Activated T-cell treated with anti-CD3 and anti-CD28 coated beads for 1 hour (primary cell): Measurements from ENCODE around the gene KRT75.

ENCODE experiments used
- DNase-seq: peaks from one replicate; pipeline ENCODE4 v3.0.0-alpha.2; 2020; ENCODE audit warnings: low read depth

Gene KRT75

DNA sequence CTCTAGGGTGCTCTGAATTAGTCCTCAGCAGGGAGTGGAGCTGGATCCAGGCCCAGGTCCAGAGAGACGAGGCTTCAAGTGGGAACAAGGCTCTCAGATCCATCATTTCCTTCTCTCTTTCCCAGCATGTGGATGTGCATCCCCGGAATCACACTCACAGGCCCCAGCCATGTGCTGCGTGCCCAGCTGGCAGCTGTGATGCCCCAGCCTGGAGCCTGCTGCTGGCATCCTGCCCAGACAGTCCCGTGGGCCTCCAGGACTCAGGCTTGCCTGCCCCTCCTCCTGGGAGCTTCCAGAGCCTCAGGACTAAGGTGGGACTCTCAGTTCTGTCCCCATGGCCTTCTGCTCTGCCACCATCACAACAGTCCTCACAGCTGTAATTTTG lies 42.6 kb downstream of the KRT75 start:
- no peak for DNase-seq

DNA sequence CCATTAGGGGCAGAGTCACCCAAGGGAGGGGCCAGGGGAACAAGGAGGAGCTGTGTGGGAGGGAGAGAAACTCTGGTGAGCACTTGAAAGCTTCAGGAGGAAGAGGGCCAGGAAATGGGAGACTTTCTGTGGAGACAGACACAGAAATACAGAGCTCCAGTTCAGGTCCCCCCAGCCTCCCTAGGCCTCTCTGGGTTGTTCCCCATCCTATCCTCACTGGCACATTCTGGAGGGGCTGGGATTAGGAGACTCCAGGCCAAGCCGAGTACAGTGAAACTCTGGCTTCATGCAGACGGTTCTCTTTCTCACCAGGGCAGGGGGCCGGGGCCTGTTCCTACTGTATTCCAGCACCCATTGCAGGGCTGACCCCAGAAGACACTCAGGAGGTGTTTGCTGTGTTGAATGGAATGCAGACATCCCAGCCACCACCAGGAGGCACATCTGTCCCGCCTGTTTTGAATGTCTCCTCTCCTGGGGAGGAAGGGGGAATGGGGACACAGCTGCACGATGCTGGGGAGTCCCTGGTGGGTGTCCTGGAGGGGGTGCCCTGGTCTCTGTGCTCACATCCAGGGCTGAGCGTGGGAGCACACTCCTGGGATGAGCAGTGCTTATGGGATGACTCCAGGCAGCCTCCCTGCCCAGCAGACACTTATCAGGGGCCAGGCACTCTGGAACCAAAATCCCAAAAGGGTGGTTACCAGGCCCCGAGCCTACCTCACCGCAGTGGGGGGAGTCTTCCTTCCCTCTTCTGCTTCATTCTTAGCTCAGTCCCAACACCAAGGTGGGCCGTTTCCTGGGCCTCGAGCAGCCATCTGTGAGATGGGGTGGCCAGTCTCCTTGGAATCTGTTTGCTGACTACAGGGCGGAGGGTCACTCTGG lies 43.2 kb downstream of the KRT75 start:
- no peak for DNase-seq

DNA sequence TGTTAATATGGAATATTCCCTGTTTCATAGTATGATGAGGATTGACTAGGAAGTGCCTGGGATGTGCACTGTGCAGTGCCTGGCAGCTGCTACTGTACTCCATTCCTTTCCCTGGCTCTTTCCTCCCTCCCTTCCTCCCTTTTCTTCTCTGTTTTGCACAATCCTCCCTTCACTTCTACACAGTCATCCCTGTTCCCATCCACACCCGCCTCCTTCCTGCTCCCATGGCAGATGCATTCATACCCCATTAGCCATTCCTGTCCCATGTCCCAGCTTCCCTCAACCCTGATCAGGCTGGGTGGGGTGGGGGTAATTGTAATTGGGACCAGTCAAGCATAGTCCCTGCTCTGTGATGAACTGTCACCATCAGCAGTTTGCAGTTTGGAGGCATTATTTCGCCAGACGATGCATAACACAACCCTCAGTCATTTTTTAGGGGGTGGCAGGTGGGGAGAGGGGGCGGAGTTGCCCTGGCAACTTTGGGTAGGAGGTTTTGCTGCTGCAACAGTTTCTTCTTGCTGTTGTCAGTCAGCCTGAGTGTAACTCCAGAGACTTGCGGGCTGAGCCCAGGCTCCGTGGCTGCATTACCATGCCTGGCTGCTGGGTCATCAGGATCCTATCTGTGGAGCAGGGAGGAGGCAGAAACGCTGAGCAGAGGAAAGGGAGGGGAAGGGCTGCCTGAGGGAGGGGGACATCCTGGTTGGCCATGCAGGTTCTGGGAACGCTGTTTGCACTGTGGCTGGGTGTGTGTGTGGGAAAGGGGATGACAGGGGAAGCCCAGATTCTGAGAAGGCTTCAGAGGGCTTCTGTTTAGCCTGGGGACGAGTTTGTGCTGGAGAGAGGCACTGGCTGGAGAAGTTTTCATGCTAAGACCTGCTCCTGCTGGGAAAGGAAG lies 44.6 kb downstream of the KRT75 start:
- DNase-seq, result no peak

DNA sequence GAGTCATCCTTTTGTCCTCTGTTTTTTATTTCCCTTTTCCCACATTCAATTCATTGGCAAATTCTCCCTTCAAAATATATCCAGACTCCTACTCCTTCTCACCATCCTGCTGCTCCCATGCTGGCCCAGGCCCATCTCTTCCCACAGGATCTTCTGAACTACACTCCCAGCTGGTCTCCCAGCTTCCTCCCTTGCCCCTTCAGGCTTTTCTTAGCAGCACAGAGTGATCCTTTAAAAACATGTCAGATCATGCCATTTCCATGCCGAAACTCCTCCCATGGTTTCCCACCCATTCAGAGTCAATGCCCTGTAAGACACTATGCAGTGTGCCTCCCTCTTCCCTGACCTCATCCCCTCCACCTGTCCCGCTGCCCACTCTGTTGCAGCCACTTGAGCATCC lies 46.3 kb downstream of the KRT75 start:
- DNase-seq, result no peak

DNA sequence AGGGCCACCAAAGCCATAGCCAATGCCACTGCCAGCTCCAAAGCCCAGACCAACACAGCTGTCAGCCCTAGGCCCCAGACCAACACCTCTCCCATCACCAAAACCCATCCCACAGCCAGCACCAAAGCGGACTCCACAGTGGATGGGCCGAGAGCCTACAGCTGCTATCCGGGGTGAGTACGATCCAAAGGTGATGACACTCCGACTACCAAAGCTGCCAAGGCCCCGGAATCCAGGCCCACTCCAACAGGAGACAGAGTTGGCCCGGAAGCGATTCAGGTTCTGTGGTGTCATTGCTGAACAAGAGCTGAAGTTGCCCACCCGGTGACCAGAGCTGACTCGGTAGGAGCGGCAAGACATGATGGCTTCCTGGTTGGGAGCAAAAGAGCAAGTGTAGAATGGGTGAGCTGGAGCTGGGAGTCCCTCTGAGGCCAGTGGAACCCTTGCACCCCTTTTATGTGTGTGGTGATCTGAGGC lies 48.9 kb downstream of the KRT75 start, which contains the start of gene KRT84:
KRT84 (minus strand) TSS at position 427 of the 477 bp plus-strand sequence; CDS start at position 360, 67 bp downstream.
- no peak for DNase-seq

DNA sequence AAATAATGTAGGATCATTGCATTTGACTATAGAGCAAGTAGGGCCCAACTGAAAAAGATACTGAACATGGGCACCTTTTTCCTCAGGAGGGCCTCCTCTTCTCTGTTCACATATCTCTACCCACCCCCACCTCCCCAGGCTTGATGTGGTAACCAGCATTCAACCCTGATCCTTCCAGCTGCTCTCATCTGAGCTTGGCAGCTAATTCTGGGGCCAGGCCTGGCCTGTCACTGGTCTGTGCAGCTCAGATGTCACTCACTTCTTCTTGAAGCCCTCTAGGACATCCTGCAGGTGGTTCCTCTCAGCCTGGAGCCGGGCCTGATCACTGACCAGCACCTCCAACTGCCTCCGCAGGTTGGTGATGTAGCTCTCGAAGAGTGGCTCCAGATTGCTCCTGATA lies 50.8 kb downstream of the KRT75 start:
- DNase-seq, result no peak

DNA sequence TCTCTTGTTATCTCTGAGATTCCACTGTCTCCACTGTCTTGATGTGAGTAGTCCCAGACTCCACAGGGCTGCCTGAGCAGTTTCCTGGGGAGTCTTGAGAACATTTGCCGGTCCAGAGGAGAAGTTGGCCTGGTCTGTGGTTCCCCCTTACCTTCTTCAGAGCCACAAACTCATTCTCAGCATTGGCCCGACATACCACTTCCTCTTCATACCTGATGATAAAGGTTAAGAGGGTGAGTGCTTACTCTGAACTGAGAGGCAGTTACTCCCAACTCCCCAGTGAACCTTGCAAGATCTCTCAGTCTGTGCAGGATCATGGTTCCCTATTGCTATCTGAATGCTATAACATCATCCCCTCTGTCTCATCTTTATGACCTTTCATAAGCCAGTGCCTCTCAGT lies 51.3 kb downstream of the KRT75 start:
- DNase-seq, result no peak

DNA sequence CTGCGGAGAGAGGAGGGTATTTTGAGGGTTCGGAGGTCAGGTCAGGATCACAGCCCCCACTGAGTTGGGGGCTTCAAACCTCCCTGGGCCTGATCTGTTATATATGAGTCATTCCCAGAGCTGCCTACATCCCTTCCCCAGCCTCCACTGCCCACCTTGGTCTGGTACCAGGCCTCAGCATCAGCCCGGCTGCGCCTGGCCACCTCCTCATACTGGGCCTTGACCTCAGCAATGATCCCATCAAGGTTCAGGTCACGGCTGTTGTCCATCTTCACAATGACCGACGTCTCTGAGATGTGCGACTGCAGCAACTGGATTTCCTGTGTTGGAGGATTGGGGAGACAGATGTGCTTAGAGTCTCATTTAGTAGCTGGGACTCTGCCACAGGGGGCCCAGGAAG lies 53.0 kb downstream of the KRT75 start:
- no peak for DNase-seq

DNA sequence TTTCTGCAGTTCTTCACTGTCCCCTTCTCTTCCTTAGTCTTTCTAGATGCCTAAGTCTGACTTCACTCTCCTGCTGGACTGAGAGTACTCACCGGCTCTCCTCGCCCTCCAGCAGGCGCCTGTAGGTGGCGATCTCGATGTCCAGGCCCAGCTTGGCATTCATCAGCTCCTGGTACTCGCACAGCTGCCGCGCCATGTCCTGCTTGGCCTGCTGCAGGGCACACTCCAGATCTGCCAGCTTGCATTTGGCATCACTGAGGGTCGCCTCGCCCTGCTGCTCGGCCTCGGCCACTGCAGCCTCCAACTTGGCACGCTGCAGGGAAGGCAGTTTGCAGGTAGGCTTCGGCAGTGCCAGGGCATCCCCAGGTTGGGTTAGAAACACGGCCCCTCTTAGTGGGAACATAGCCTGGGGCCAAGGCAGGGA lies 53.9 kb downstream of the KRT75 start:
- no peak for DNase-seq

DNA sequence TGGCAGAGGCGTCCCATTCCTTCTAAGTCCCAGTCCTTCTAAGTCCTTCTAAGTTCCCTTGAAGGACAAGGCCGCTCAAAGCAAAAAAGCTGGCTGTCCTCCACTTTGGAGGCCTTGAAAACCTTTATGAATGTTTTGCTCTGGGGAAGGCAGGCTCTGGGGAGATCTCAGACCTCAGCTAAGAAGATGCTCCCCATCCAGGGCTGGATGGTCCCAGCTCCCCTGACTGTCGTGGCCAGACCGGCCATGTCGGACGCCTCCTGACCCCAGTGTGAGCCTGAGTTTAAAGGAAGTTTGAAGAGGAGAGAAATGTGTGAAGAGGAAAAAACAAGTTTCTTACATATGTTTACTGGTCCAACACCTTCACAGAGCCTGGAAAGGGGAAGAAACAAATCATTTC lies 54.6 kb downstream of the KRT75 start:
- DNase-seq, result no peak

DNA sequence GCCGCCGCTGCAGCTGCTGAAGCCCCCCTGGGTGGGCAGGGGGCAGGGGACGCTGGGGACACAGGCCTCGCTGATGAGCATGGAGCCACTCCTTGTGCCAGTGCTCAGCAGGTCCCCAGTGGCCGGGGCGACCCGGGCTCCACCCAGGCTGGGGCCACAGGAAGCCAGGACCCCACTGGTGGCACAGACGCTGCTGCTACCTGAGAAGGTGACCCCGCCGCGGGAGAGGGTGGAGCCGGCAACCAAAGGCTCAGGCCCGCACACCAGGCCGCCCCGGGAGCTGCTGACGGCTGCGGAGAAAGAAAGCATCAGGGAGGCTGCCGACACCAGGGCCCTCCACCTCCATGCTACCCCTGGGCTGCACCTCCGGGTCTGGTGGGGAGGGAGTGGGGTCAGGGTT lies 56.1 kb downstream of the KRT75 start:
- DNase-seq, result no peak

DNA sequence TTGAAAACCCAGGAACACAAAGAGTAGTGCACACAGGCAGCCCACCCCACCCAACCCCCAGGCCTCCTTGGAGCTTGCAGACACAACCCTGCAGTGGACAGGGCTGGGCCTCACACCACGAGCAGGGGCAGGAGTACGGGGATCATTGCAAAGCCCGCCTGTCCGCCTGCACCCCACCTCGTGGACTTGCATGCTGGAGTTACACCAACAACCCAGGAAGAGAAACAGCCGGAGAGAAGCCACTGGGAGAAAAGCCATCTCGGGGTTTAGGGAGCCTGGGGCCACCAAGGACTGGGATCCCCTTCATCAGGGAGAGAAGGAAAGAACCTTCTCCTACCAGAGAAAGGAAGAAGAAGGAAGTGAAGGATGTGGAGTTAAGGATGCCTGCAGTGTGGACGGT lies 56.9 kb downstream of the KRT75 start:
- DNase-seq, result no peak
